ENCODE data around the gene DDX10. TPM values are rescaled to one million over a fixed set of nuclear protein-coding genes. Genes with fewer than 3 reads are reported as not detected.

The DDX10 gene
- total and polyA plus RNA-seq, 2 of the 8 experiments (the other 6 are each of a cell fraction or from before 2014, with no cell fraction given), result 49.2 to 52.2 TPM

GRCh38 chr11:108922241-108922640 is 257.4 kb downstream of the DDX10 start (continued):
- TF ChIP-seq CTCF (IDR thresholded peaks at IDR 0.05; ENCODE audit: control extremely low read depth in 1 of 3, insufficient read depth in 1 of 3, low read depth in 1 of 3, low read length in 3 of 3), result no peak
- TF ChIP-seq SP1 (IDR thresholded peaks at IDR 0.05; ENCODE audit: low read depth, low read length), result no peak
- no peak for TF ChIP-seq HDAC2 (IDR thresholded peaks at IDR 0.05; ENCODE audit: borderline replicate concordance in 1 of 2, low read depth in 2 of 2, low read length in 2 of 2)
- TF ChIP-seq POLR2A (IDR thresholded peaks at IDR 0.05; ENCODE audit: control extremely low read depth in 1 of 2, low read depth in 2 of 2, low read length in 2 of 2), result no peak
- no peak for TF ChIP-seq BCL11A (IDR thresholded peaks at IDR 0.05; ENCODE audit: low read depth in 2 of 2, low read length in 2 of 2)

All from H1 (cell line).